Spleen (tissue), 11 donors: ENCODE measurements around the gene CTNNA2. TPM values are rescaled to one million over a fixed set of nuclear protein-coding genes. Genes with fewer than 3 reads are reported as not detected.

Experiments used
- DNase-seq: peaks from one replicate; pipeline ENCODE4 v3.0.0-alpha.2; 2020
- H3K27ac ChIP-seq, 8 donors: fragments of 200-600 bp; sonication (generic) in 7 of 8; 1 replicate in 4 of 8; 2 replicates in 4 of 8; pipeline versions ENCODE4 v1.5.0 to v1.8.0; 2016 to 2021; ENCODE audit warnings: inconsistent platforms in 4 of 8, mild to moderate bottlenecking in 4 of 8, moderate library complexity in 1 of 8
- H3K27me3 ChIP-seq, 7 donors: fragments of 200-600 bp; sonication (generic) in 6 of 7; replicated peaks in 1 of 7; 1 replicate in 4 of 7; 2 replicates in 3 of 7; pipeline versions ENCODE4 v1.5.0 to v1.8.0; 2016 to 2021; ENCODE audit warnings: inconsistent platforms in 3 of 7, mild to moderate bottlenecking in 1 of 7
- H3K36me3 ChIP-seq, 6 donors: fragments of 200-600 bp; sonication (generic) in 5 of 6; 1 replicate in 4 of 6; 2 replicates in 2 of 6; pipeline versions ENCODE4 v1.5.0 to v1.8.0; 2016 to 2021; ENCODE audit warnings: inconsistent platforms in 2 of 6
- H3K4me1 ChIP-seq, 6 donors: fragments of 200-600 bp; sonication (generic) in 5 of 6; 1 replicate in 3 of 6; 2 replicates in 3 of 6; pipeline versions ENCODE4 v1.5.0 to v1.8.0; 2016 to 2021; ENCODE audit warnings: inconsistent platforms in 3 of 6
- H3K4me3 ChIP-seq, 8 donors: fragments of 200-600 bp; sonication (generic) in 7 of 8; 1 replicate in 4 of 8; 2 replicates in 4 of 8; pipeline versions ENCODE4 v1.5.0 to v1.8.0; 2016 to 2021; ENCODE audit warnings: inconsistent platforms in 4 of 8, mild to moderate bottlenecking in 4 of 8, moderate library complexity in 2 of 8
- H3K9me3 ChIP-seq, 8 donors: fragments of 200-600 bp; sonication (generic) in 7 of 8; 1 replicate in 4 of 8; 2 replicates in 4 of 8; pipeline versions ENCODE4 v1.5.0 to v1.8.0; 2016 to 2021; ENCODE audit warnings: inconsistent platforms in 4 of 8
- CTCF ChIP-seq, 11 experiments: fragments of 200-600 bp in 7 of 11; fragments of 450-650 bp in 4 of 11; sonication (generic) in 4 of 11; IDR thresholded peaks in 8 of 11; conservative IDR thresholded peaks in 3 of 11; 1 replicate in 7 of 11; 2 replicates in 4 of 11; pipeline versions ENCODE4 v1.4.0 to v1.8.0; 2016 to 2021; ENCODE audit warnings: antibody characterized with exemption in 11 of 11, inconsistent platforms in 4 of 11, mild to moderate bottlenecking in 1 of 11
- POLR2A ChIP-seq, 3 donors: fragments of 450-650 bp; IDR thresholded peaks; one replicate each; pipeline ENCODE4 v1.5.1; 2017; ENCODE audit warnings: antibody characterized with exemption in 3 of 3, mild to moderate bottlenecking in 1 of 3
- POLR2AphosphoS5 ChIP-seq, 3 donors: sonication (generic); formaldehyde crosslinking; IDR thresholded peaks; one replicate each; pipeline ENCODE4 v1.5.1; 2017; ENCODE audit warnings: antibody characterized with exemption in 3 of 3
- WGBS, 5 donors: extraction: QIAGEN DNeasy Blood & Tissue Kit in 3 of 5; methylation state at CpG; one replicate each; pipeline versions ENCODE4 v1.1.5 to v1.1.7; 2013 to 2018; 5-methylcytosine and 5-hydroxymethylcytosine counted together
- intact Hi-C: fragments of 100-400 bp; cut with DNase I; formaldehyde crosslinking; loops from one replicate; pipeline ENCODE4 v1.15.0; 2023; ENCODE audit warnings: low total_unique reads
- polyA plus RNA-seq, 3 donors: library from polyadenylated mRNA; stranded (reverse); fragments of 200-250 nt; gene quantifications; one replicate each; pipeline ENCODE4 v1.2.1, GENCODE V29; 2013
- total RNA-seq, 7 donors: library from RNA; depleted of rRNA in 3 of 7; stranded (reverse); fragments of >200 nt in 3 of 7; fragmentation: NEBNext Ultra II Directional in 4 of 7; extraction: Animal tissue kit (Norgen Biotek cat#: 25700) in 4 of 7; gene quantifications; one replicate each; pipeline versions ENCODE4 v1.1.0 to v1.2.1, GENCODE V29; 2016 to 2021
- donor health status: healthy with polysubstance abuse.
- donor health status: DM: no; HTN: no; CAD: no; lungs with moderate emphysema.
- donor health status: DM: no; HTN: no; CAD: no.
- donor health status: Bipolar disorder and iron deficiency.
- donor health status: healthy.
- donor health status: DM: no; HTN: no; CAD: no.
- donor health status: DM: yes; HTN: yes; CAD: no.

Gene CTNNA2
- total and polyA plus RNA-seq, 10 donors: not detected

GRCh38 chr2:80410346-80410745 is 897.5 kb downstream of the CTNNA2 start:
- DNase-seq: no peak
- WGBS, 5 donors: 51 to 75% (median 66%) methylated on average over 3 of the region's 3 CpGs
- peaks cover 0 to 33% (median 22%) of the 10 kb centered on the region in 8 donors for H3K9me3 ChIP-seq
- H3K27me3 ChIP-seq: no peaks in the 10 kb centered on the region
- no peaks in the 10 kb centered on the region for H3K36me3 ChIP-seq
- no peaks in the 10 kb centered on the region for H3K4me1 ChIP-seq
- no peak overlapping the region for H3K4me3 ChIP-seq
- intact Hi-C loops: no loop called here
- no peak for TF ChIP-seq CTCF (IDR thresholded peaks at IDR 0.05 in 8 of 11, conservative IDR thresholded peaks at IDR 0.05 in 3 of 11)
- no peak for TF ChIP-seq POLR2A (IDR thresholded peaks at IDR 0.05)
- TF ChIP-seq POLR2AphosphoS5 (IDR thresholded peaks at IDR 0.05): no peak
- no peak overlapping the region for H3K27ac ChIP-seq

GRCh38 chr2:80413136-80413535 is 900.3 kb downstream of the CTNNA2 start:
- no peak for TF ChIP-seq CTCF (IDR thresholded peaks at IDR 0.05 in 8 of 11, conservative IDR thresholded peaks at IDR 0.05 in 3 of 11)
- TF ChIP-seq POLR2A (IDR thresholded peaks at IDR 0.05): no peak
- no peak for TF ChIP-seq POLR2AphosphoS5 (IDR thresholded peaks at IDR 0.05)
- Histone ChIP-seq H3K36me3 (no peaks in the 10 kb centered on the region), H3K9me3 (peaks cover 0 to 47% (median 23%) of the 10 kb centered on the region in 8 donors), H3K27me3 (no peaks in the 10 kb centered on the region), H3K4me1 (no peaks in the 10 kb centered on the region), H3K4me3 (no peak overlapping the region), H3K27ac (no peak overlapping the region)
- no peak for DNase-seq
- intact Hi-C loops: no loop called here
- 76 to 93% (median 82%) methylated on average over 3 of the region's 3 CpGs for whole genome bisulfite sequencing, 5 donors

GRCh38 chr2:80417737-80418136 is 904.9 kb downstream of the CTNNA2 start:
- Histone ChIP-seq H3K36me3 (no peaks in the 10 kb centered on the region), H3K4me3 (no peak overlapping the region), H3K27me3 (no peaks in the 10 kb centered on the region), H3K27ac (no peak overlapping the region), H3K4me1 (no peaks in the 10 kb centered on the region), H3K9me3 (peaks cover 0 to 47% (median 20%) of the 10 kb centered on the region in 8 donors)
- intact Hi-C loops: no loop called here
- TF ChIP-seq POLR2A (IDR thresholded peaks at IDR 0.05) (no peak), CTCF (IDR thresholded peaks at IDR 0.05 in 8 of 11, conservative IDR thresholded peaks at IDR 0.05 in 3 of 11) (no peak), POLR2AphosphoS5 (IDR thresholded peaks at IDR 0.05) (no peak)
- WGBS, 5 donors: 76 to 90% (median 84%) methylated on average over 1 of the region's 1 CpG
- DNase-seq: no peak

- DNase-seq: no peak
- Histone ChIP-seq H3K4me1 (no peaks in the 10 kb centered on the region), H3K36me3 (no peaks in the 10 kb centered on the region), H3K4me3 (no peak overlapping the region), H3K9me3 (peaks cover 0 to 18% (median 0%) of the 10 kb centered on the region in 8 donors), H3K27me3 (no peaks in the 10 kb centered on the region), H3K27ac (no peak overlapping the region)
- intact Hi-C loops: no loop called here
- 65 to 83% (median 77%) methylated on average over 6 of the region's 6 CpGs for WGBS, 5 donors
- TF ChIP-seq POLR2A (IDR thresholded peaks at IDR 0.05) (no peak), CTCF (IDR thresholded peaks at IDR 0.05 in 8 of 11, conservative IDR thresholded peaks at IDR 0.05 in 3 of 11) (no peak), POLR2AphosphoS5 (IDR thresholded peaks at IDR 0.05) (no peak)
Measured at GRCh38 chr2:80420530-80421208, 907.8 kb downstream of the CTNNA2 start.
